Measurements from ENCODE around the gene EIF4B.
"Not testable (repeated sequence)": the region's sequence is repeated elsewhere in the genome, so short reads cannot be mapped to it uniquely, and the experiment has no call there.

Gene EIF4B

DNA sequence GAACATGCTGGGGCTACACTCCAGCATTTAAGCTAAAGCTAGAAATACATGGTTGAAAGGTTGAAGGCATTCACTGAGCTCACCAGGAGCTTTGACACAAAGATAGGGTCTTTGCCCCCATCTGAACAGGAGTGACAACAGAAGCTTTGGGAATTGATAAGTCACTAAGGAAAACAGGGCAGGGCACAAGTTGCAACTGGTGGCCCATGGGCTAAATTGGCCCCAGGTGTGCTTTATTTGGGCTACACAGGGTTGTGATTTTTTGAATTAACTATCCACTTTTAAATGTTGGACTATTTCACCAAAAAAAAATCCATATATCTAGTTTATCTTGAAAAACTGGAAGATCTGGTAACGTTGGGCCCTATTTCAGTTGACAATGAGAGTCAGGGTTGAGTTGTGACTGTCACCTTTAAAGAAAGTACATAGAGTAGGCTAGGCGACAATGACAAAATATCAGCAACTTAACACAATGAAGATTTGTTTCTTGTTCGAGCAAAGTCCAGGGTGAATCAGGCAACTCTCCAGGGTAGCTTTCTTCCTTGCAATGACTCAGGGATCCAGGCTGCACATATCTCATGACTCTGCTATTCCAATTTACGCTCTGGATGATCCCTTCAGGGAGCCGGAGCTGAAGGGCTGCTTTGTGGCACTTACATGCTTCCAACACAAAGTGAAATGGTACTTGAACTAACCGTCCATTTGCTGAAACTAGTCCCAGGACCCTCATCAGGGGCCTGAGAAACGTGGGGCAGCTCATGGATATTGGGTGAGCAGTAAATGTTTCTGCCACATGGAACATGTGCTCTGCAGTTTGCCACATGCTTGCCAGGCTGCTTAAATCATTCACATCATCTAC, 13.3 kb upstream of the EIF4B start:
- in situ Hi-C loops (cut with MboI; ENCODE audit: low sequenced_read_pairs), result loop anchor here (25.0 kb wide), 1 partner anchor 406 kb away; no protein-coding TSS in a partner anchor

GRCh38 chr12:52993558-52993869, 12.7 kb upstream of the EIF4B start:
- in situ Hi-C loops (cut with MboI; ENCODE audit: low sequenced_read_pairs), result loop anchor here (25.0 kb wide), 1 partner anchor 406 kb away; no protein-coding TSS in a partner anchor

DNA sequence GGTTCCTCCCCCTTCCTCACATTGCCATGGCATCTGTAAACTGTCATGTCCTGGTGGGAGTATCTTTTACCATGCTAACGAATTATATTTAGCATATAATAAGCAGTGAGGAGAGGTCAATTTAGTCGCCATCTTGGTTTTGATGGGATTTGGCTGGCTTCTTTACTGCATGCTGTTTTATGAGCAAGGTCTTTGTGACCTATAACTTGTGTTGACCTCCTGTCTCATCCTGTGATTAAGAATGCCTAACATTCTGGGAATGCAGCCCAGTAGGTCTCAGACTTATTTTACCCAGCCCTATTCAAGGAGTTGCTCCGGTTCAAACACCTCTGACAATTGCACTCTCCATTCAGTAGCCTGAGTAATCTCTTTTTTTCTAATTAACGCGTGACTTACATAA, 2.1 kb upstream of the EIF4B start:
- in situ Hi-C loops (cut with MboI; ENCODE audit: low sequenced_read_pairs), result no loop called here

GRCh38 chr12:53004582-53004981, 1.7 kb upstream of the EIF4B start:
- in situ Hi-C loops (cut with MboI; ENCODE audit: low sequenced_read_pairs), result no loop called here

DNA sequence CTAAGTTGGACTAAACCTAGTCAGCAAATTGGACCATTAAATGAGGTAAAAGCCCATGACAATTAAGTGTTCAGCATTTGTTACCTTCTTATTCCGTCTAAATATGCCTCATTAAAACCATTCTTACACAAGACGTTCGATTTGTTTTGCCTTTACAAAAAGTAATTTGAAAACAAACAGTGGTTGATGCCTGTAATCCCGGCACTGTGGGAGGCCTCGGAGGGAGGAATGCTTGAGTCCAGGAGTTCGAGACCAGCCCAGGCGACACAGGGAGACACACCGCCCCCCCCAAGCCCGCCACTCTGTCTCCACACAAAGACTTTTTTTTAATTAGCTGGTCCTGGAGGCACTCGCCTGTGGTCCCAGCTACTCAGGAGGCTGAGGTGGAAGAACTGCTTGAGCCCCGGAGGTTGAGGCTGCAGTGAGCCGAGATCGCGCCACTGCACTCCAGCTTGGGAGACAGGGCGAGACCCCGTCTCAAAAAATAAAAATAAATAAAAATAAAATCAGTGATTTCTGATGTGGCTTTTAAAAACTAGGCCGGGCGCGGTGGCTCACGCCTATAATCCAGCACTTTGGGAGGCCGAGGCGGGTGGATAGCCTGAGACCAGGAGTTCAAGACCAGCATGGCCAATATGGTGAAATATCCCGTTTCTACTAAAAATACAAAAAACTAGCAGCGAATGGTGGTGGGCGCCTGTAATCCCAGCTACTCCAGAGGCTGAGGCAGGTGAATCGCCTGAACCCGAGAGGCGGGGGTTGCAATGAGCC, 856 bp upstream of the EIF4B start:
- in situ Hi-C loops (cut with MboI; ENCODE audit: low sequenced_read_pairs), result no loop called here

GRCh38 chr12:53006810-53007309, 604 bp downstream of the EIF4B start:
- in situ Hi-C loops (cut with MboI; ENCODE audit: low sequenced_read_pairs), result no loop called here

GRCh38 chr12:53007343-53007742, 1.1 kb downstream of the EIF4B start:
- in situ Hi-C loops (cut with MboI; ENCODE audit: low sequenced_read_pairs), result no loop called here

DNA sequence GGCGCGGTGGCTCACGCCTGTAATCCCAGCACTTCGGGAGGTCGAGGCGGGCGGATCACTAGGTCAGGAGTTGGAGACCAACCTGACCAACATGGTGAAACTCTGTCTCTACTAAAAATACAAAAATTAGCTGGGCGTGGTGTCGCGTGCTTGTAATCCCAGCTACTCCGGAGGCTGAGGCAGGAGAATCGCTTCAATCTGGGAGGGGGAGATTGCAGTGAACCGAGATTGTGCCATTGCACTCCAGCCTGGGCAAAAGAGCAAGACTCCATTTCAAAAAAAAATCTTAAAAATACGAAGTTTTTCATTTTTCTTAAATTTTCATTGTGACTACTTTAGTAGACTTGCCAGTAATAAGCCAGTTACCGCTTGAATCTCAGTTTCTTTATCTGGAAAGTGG, 2.5 kb downstream of the EIF4B start:
- in situ Hi-C loops (cut with MboI; ENCODE audit: low sequenced_read_pairs), result not testable (repeated sequence)

DNA sequence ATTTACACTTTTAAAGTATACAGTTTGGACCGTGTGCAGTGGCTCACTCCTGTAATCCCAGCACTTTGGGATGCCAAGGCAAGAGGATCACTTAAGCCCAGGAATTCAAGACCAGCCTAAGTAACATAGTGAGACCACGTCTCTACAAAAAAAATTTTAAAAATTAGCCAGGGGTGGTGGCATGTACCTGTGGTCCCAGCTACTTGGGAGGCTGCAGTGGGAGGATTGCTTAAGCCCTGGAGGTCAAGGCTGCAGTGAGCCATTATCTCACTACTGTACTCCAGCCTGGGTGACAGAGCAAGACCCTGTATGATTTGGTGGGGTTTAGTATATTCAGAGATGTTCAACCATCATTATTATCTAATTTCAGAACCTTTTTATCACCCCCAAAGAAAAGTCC, 4.7 kb downstream of the EIF4B start:
- in situ Hi-C loops (cut with MboI; ENCODE audit: low sequenced_read_pairs), result no loop called here

GRCh38 chr12:53011889-53012288, 5.6 kb downstream of the EIF4B start:
- in situ Hi-C loops (cut with MboI; ENCODE audit: low sequenced_read_pairs), result no loop called here

DNA sequence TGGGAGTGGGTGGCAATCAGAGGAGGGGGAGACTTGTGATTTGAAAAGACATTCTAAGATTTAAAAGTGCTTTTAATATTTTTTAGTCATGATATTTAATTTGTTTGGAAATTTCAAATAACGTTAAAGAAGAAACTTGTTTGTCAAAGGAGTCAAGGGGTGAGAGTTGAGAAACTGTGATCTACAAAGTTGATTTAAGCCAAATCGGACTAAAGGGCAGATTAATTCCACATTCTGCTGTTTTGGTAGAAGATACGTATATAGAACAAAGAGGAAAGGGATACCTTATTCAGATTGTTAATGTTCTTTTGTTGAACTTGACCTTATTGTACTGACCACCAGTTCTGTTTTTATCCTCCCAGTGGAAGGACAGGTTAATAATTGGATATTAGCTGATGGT, 6.7 kb downstream of the EIF4B start:
- in situ Hi-C loops (cut with MboI; ENCODE audit: low sequenced_read_pairs), result no loop called here

- in situ Hi-C loops (cut with MboI; ENCODE audit: low sequenced_read_pairs), result no loop called here
Observed at GRCh38 chr12:53014709-53015108, 8.5 kb downstream of the EIF4B start.

- in situ Hi-C loops (cut with MboI; ENCODE audit: low sequenced_read_pairs), result loop anchor here (25.0 kb wide), 1 partner anchor 437 kb away; the partner anchor contains the start of gene PCBP2
Observed at GRCh38 chr12:53025250-53025649, 19.0 kb downstream of the EIF4B start.

- in situ Hi-C loops (cut with MboI; ENCODE audit: low sequenced_read_pairs), result loop anchor here (25.0 kb wide), 1 partner anchor 435 kb away; the partner anchor contains the start of gene PCBP2
Observed at GRCh38 chr12:53027014-53027413, 20.8 kb downstream of the EIF4B start.

DNA sequence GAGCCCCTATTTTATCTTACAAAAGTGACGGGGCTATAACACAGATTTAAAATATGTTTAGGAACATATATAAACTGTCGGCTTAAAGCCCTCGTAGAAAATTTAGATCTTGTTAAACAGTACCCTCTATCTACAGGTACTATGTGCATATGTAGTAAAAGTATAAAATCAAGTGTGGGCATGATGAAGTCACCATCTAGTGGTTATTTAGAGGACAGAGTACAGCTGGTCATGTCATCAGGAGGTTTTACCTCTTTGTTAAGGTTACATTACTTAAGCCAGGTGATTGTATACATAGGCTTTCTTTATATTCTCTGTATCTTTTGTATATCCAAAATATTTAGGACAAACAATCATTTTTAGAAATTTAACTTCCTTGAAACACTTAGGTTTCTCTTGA, 25.4 kb downstream of the EIF4B start:
- in situ Hi-C loops (cut with MboI; ENCODE audit: low sequenced_read_pairs), result loop anchor here (25.0 kb wide), 1 partner anchor 431 kb away; the partner anchor contains the start of gene PCBP2

- in situ Hi-C loops (cut with MboI; ENCODE audit: low sequenced_read_pairs), result loop anchor here (25.0 kb wide), 1 partner anchor 428 kb away; the partner anchor contains the start of gene PCBP2
Observed at GRCh38 chr12:53033832-53034231, 27.6 kb downstream of the EIF4B start.

- in situ Hi-C loops (cut with MboI; ENCODE audit: low sequenced_read_pairs), result loop anchor here (25.0 kb wide), 1 partner anchor 428 kb away; the partner anchor contains the start of gene PCBP2
Observed at GRCh38 chr12:53034459-53034858, 28.2 kb downstream of the EIF4B start.

DNA sequence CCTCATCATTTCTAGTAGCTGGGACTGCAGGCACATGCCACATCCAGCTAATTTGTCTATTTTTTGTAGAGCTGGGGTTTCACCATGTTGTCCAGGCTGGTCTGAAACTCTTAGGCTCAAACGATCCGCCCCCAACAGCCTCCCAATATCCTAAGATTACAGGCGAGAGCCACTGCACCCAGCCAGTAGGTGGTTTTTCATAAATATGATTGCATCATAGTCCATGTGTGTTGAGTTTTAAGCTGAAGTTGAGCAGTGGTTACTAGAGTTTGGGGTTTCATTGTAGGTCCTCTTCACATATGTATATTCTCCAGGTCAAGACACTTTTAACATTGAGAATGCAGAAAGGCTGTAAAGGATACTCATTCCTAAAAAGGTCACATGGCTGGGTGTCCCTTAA, 30.5 kb downstream of the EIF4B start:
- in situ Hi-C loops (cut with MboI; ENCODE audit: low sequenced_read_pairs), result loop anchor here (25.0 kb wide), 1 partner anchor 425 kb away; the partner anchor contains the start of gene PCBP2

DNA sequence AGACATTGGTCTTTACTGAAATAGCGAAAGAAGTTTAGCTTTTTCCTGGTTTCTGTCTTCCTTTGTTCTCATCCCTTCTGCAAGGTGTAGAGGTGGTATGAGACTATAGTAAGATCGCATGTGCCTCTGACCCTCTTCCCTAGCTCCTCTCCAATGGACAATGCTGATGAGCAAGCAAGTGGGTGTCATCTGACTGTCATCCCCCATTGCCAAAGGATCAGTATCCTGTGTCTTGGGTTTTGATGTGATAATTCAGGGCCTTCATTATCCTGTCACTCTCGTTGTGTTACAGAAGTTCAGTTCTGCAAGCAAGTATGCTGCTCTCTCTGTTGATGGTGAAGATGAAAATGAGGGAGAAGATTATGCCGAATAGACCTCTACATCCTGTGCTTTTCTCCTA, 33.6 kb downstream of the EIF4B start:
- in situ Hi-C loops (cut with MboI; ENCODE audit: low sequenced_read_pairs), result loop anchor here (25.0 kb wide), 1 partner anchor 422 kb away; the partner anchor contains the start of gene PCBP2

DNA sequence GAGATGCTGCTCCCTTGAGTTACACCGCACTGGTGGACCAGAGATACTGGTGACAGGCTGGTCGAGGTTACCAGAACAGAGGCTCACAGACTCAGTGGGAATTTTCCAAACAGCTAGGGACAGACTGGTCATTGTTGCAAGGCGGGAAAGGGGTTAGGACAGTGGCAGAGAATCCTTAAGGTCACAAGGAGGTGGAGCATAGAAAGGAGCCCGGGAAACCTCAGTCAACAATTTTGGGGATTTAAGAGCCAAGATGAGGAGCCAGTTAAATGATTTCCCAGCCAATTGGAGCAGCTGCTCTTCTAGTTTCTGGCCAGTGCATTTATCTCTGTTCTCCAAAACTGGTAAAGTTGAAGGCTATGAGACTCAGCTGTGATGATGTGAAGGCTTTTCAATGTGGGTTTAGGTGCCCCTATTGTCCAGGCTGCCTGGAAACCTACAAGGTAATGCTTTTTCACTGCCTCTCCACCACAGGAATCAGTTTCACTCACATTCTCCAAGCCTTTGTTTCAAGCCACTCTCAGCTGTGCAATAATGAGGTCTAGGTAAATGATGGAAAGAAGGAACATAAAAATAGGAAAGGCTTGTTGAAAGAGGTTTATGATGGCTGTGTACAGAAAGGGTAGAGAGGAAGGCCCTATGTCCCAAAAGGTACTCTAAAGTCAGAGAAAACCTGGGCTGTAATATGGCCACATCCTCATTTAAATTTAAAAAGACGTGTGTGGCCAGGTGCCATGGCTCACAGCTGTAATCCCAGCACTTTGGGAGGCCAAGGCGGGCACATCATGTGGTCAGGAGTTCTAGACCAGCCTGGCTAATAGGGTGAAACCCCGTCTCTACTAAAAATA, 36.6 kb downstream of the EIF4B start:
- in situ Hi-C loops (cut with MboI; ENCODE audit: low sequenced_read_pairs), result loop anchor here (25.0 kb wide), 1 partner anchor 419 kb away; the partner anchor contains the start of gene PCBP2
